Thyroid gland (tissue), 4 donors: ENCODE measurements around the gene APOA4.

ENCODE experiments used
- CTCF ChIP-seq, 6 experiments: fragments of 200-600 bp in 3 of 6; fragments of 450-650 bp in 3 of 6; sonication (generic) in 3 of 6; IDR thresholded peaks; one replicate each; pipeline ENCODE4 v1.5.1; 2016 to 2019; ENCODE audit warnings: antibody characterized with exemption in 6 of 6, mild to moderate bottlenecking in 2 of 6, inconsistent platforms in 1 of 6, moderate library complexity in 1 of 6
- POLR2A ChIP-seq, 2 donors: fragments of 450-650 bp; IDR thresholded peaks; one replicate each; pipeline ENCODE4 v1.6.1; 2017; ENCODE audit warnings: antibody characterized with exemption in 2 of 2, mild to moderate bottlenecking in 2 of 2, moderate library complexity in 1 of 2

DNA sequence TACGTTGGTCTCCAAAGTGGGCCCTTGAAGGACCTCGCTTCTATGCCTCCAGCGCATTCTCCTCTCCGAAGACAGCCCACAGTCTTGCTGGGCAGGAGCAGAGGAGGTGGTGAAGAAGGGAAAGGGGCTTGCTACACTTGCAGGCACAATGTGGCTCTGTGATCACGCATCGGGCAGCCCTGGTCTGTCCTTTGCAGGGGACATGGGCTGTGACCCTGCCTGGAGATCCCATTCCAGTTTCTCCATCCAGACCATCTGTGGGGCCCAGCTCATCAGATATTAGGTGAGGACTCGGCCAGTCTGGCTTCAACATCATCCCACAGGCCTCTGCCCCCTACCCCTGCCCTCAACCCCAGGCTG is 13.5 kb upstream of the APOA4 start:
- TF ChIP-seq POLR2A (IDR thresholded peaks at IDR 0.05) (no peak), CTCF (IDR thresholded peaks at IDR 0.05) (no peak)
